T-cell (primary cell): ENCODE measurements around the gene PFKFB2. TPM values are rescaled to one million over a fixed set of nuclear protein-coding genes. Genes with fewer than 3 reads are reported as not detected.

ENCODE experiments used
- ATAC-seq, 4 experiments: fragments of 200-7000 bp in 3 of 4; fragments of 150-1000 bp in 1 of 4; cut with Tn5 transposase; replicated peaks in 1 of 4; 1 replicate in 3 of 4; 2 replicates in 1 of 4; pipeline ENCODE4 v1.10.0; 2021; ENCODE audit warnings: moderate library complexity in 3 of 4, mild to moderate bottlenecking in 2 of 4, moderate number of reproducible peaks in 1 of 4
- CTCF ChIA-PET, 2 donors: fragments of 300-600 bp; sonication (Branson Sonifier 250); formaldehyde crosslinking; loops; one replicate each; lab custom pipeline; 2022; ENCODE audit warnings: antibody characterized with exemption in 2 of 2; lab: Charles Lee
- POLR2A ChIA-PET, 2 donors: fragments of 300-600 bp; sonication (Branson Sonifier 250); formaldehyde crosslinking; loops; one replicate each; lab custom pipeline; 2022; ENCODE audit warnings: antibody characterized with exemption in 2 of 2; lab: Charles Lee
- DNase-seq, 35 experiments: peaks; one replicate each; pipeline versions ENCODE4 v3.0.0 to v3.0.0-alpha.2; 2013 to 2023
- H3K27ac ChIP-seq: one replicate; pipeline ENCODE4 v1.5.1; 2013; ENCODE audit warnings: low read length
- H3K27me3 ChIP-seq, 2 experiments: replicated peaks in 1 of 2; 1 replicate in 1 of 2; 2 replicates in 1 of 2; pipeline versions ENCODE4 v1.6.1 to v1.7.0; 2013; ENCODE audit warnings: low read length in 1 of 2, mixed read lengths in 1 of 2; ENCODE audit not compliant: control insufficient read depth in 2 of 2, insufficient read depth in 2 of 2; ENCODE audit errors: extremely low read depth in 1 of 2
- H3K36me3 ChIP-seq, 2 donors: 1 replicate in 1 of 2; 2 replicates in 1 of 2; pipeline versions ENCODE4 v1.6.1 to v1.7.0; 2013; ENCODE audit warnings: low read length in 1 of 2; ENCODE audit not compliant: control insufficient read depth in 2 of 2, insufficient read depth in 1 of 2; ENCODE audit errors: extremely low read depth in 1 of 2
- H3K4me1 ChIP-seq, 2 experiments: 1 replicate in 1 of 2; 2 replicates in 1 of 2; pipeline versions ENCODE4 v1.6.1 to v1.7.0; 2013; ENCODE audit warnings: low read length in 2 of 2, mixed read lengths in 1 of 2; ENCODE audit not compliant: insufficient read depth in 2 of 2, control insufficient read depth in 1 of 2; ENCODE audit errors: extremely low read depth in 1 of 2
- H3K4me3 ChIP-seq, 2 donors: 1 replicate in 1 of 2; 2 replicates in 1 of 2; pipeline versions ENCODE4 v1.5.1 to v1.7.0; 2013; ENCODE audit warnings: mild to moderate bottlenecking in 2 of 2, low read length in 1 of 2, moderate library complexity in 1 of 2; ENCODE audit not compliant: control insufficient read depth in 1 of 2; ENCODE audit errors: extremely low read depth in 1 of 2
- H3K9me3 ChIP-seq: 2 replicates; pipeline ENCODE4 v1.7.0; 2013
- H3K27ac Mint-ChIP-seq, 2 donors: one replicate each; pipeline ENCODE4 v1.8.0; 2020 to 2021; ENCODE audit warnings: mild to moderate bottlenecking in 2 of 2, mixed read lengths in 2 of 2
- H3K27me3 Mint-ChIP-seq, 2 donors: one replicate each; pipeline ENCODE4 v1.8.0; 2021 to 2022; ENCODE audit warnings: mixed read lengths in 2 of 2
- H3K36me3 Mint-ChIP-seq: one replicate; pipeline ENCODE4 v1.8.0; 2021; ENCODE audit warnings: mixed read lengths
- H3K4me1 Mint-ChIP-seq, 3 donors: one replicate each; pipeline ENCODE4 v1.8.0; 2020 to 2022; ENCODE audit warnings: mixed read lengths in 3 of 3, mild to moderate bottlenecking in 1 of 3
- H3K4me3 Mint-ChIP-seq, 3 donors: one replicate each; pipeline ENCODE4 v1.8.0; 2020 to 2022; ENCODE audit warnings: mild to moderate bottlenecking in 3 of 3, mixed read lengths in 3 of 3, moderate library complexity in 3 of 3
- H3K9me3 Mint-ChIP-seq, 3 donors: one replicate each; pipeline ENCODE4 v1.8.0; 2020 to 2022; ENCODE audit warnings: mixed read lengths in 3 of 3
- WGBS: methylation state at CpG from one replicate; pipeline ENCODE4 v1.1.5; 2013; ENCODE audit warnings: missing lambda C conversion rate; ENCODE audit not compliant: insufficient coverage; 5-methylcytosine and 5-hydroxymethylcytosine counted together
- total RNA-seq, 35 experiments: library from RNA in 6 of 35; stranded (reverse) in 6 of 35; fragments of 120-200 nt in 1 of 35; gene quantifications; one replicate each; pipeline versions ENCODE4 v1.2.1 to v1.2.4 and lab custom pipeline; 2013 to 2026

The PFKFB2 gene
- total RNA-seq, 5 donors from 2014 or later (not counting 1 experiment from before 2014, with no cell fraction given), result 1.6 to 4.7 (median 3.2) TPM

DNA sequence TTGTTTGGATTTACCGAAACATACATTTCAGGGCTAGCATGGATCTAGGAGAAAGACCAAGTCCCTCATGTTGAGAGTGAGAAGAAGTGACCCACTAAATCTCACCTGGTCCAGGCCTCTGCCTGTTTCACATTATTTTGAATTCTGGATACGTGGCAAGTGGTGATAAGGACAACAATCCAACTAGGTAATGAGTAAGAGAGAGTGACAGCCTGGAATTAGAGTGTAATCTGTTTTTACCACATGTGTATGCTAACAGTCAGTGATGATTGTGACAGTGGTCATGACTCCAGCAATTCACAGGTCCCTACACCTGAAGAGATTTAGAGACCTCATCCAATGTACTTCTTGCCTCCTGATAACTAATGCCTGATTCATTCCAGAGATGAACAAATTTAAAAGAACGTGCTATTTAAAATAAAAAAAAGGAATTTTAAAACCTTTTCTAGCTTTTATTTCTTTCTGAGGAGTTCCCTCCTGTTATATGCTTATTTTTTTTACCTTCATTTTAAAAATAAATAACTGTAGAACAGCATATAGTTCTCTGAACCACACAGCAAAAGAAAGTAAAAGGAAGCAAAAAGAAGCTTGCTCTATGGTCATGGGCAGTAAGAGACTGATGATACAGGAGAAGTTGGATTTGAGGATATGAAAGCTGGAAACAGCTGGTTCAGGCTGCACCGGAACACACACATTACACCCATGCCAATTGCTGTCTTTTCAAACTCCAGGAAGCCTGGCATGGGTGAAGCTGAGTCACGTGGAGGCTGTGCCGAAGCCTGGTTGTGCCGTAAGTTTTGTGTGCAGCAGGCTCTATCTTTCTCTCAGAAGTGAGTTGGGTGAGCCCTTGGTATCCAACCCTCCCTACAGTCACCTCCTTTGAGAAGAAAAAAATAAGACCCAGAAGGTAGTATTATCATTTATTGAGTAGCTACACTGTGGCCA is 35.2 kb upstream of the PFKFB2 start:
- ChIA-PET POLR2A (no interaction called here), CTCF (no interaction called here)
- H3K27ac Mint-ChIP-seq, result no peak overlapping the region
- no peaks in the 10 kb centered on the region for H3K9me3 ChIP-seq
- WGBS, result no CpG with 5 or more reads among the region's 7 CpGs
- H3K36me3 Mint-ChIP-seq, result no peaks in the 10 kb centered on the region
- no peaks in the 10 kb centered on the region for H3K9me3 Mint-ChIP-seq
- H3K27me3 Mint-ChIP-seq, result peaks cover 14 to 34% of the 10 kb centered on the region in 2 donors
- H3K27ac ChIP-seq, result no peak overlapping the region
- no peaks in the 10 kb centered on the region for H3K4me1 Mint-ChIP-seq
- H3K27me3 ChIP-seq, result peaks cover 0 to 14% of the 10 kb centered on the region in 2 experiments
- no peak overlapping the region for H3K4me3 Mint-ChIP-seq
- no peaks in the 10 kb centered on the region for H3K4me1 ChIP-seq
- H3K4me3 ChIP-seq, result no peak overlapping the region
- no peaks in the 10 kb centered on the region for H3K36me3 ChIP-seq
- no peak for DNase-seq
- ATAC-seq, result no peak

DNA sequence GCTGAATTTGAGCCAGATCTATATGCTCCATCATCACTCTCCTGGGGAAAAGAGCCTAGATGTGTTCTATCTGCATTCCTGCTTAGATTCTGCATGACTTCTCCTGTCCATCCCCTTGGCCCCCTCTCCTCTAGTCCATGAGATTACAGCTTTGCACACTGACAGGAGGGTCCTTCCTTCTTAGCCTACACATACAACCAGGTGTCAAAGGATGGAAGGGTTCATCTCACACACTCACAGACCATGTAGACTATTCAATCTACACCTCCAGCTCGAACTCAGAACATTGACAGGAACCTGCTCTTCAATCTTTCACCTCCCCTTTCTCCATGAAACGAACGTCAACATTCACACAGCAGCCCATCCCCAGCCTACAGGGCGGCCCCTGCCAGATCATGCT is 34.4 kb upstream of the PFKFB2 start:
- no peaks in the 10 kb centered on the region for H3K9me3 Mint-ChIP-seq
- H3K27ac Mint-ChIP-seq, result no peak overlapping the region
- Histone ChIP-seq H3K4me1 (no peaks in the 10 kb centered on the region), H3K9me3 (no peaks in the 10 kb centered on the region), H3K27me3 (peaks cover 0 to 18% of the 10 kb centered on the region in 2 experiments), H3K27ac (no peak overlapping the region), H3K36me3 (no peaks in the 10 kb centered on the region), H3K4me3 (no peak overlapping the region)
- CTCF ChIA-PET, result no interaction called here
- POLR2A ChIA-PET, result no interaction called here
- H3K27me3 Mint-ChIP-seq, result peaks cover 9 to 29% of the 10 kb centered on the region in 2 donors
- ATAC-seq (no peak), DNase-seq (no peak)
- H3K4me1 Mint-ChIP-seq, result no peaks in the 10 kb centered on the region
- H3K36me3 Mint-ChIP-seq, result no peaks in the 10 kb centered on the region
- no peak overlapping the region for H3K4me3 Mint-ChIP-seq
- 63% methylated on average over 4 of the region's 4 CpGs for WGBS

- WGBS, result 60% methylated on average over 1 of the region's 2 CpGs
- Mint-ChIP-seq H3K4me1 (no peaks in the 10 kb centered on the region), H3K4me3 (no peak overlapping the region), H3K36me3 (no peaks in the 10 kb centered on the region), H3K9me3 (no peaks in the 10 kb centered on the region), H3K27me3 (peaks cover 9 to 26% of the 10 kb centered on the region in 2 donors), H3K27ac (no peak overlapping the region)
- no peak for ATAC-seq
- CTCF ChIA-PET, result no interaction called here
- Histone ChIP-seq H3K4me1 (no peaks in the 10 kb centered on the region), H3K27me3 (peaks cover 0 to 18% of the 10 kb centered on the region in 2 experiments), H3K9me3 (no peaks in the 10 kb centered on the region), H3K4me3 (no peak overlapping the region), H3K36me3 (no peaks in the 10 kb centered on the region), H3K27ac (no peak overlapping the region)
- POLR2A ChIA-PET, result no interaction called here
- no peak for DNase-seq
Measured at GRCh38 chr1:207019161-207019560, 33.9 kb upstream of the PFKFB2 start.

DNA sequence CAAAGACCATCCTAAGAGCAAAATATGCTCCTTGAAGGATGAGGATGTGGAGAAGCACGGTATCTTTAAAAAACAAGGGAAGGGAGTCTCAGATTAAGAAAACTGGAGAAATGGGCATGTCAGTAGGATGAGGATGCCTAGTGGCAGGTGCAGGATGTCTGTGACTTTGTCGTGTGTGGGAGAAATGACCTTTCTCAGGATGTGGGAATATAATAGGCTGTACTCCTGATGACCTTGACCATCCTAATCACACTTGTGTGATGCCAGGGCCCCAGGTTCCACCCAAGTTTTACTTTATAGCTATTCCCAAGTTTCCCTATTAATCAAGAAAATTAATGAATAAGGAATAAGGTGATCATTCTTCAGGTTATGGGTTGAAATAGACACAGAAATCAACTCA is 33.4 kb upstream of the PFKFB2 start:
- H3K27ac ChIP-seq, result no peak overlapping the region
- H3K27me3 Mint-ChIP-seq, result peaks cover 9 to 23% of the 10 kb centered on the region in 2 donors
- H3K4me3 Mint-ChIP-seq, result no peak overlapping the region
- H3K9me3 ChIP-seq, result no peaks in the 10 kb centered on the region
- peaks cover 0 to 20% of the 10 kb centered on the region in 2 experiments for H3K27me3 ChIP-seq
- H3K9me3 Mint-ChIP-seq, result no peaks in the 10 kb centered on the region
- POLR2A ChIA-PET, result no interaction called here
- ATAC-seq (no peak), DNase-seq (no peak)
- no peaks in the 10 kb centered on the region for H3K36me3 Mint-ChIP-seq
- WGBS, result no CpG with 5 or more reads among the region's 2 CpGs
- no peaks in the 10 kb centered on the region for H3K4me1 ChIP-seq
- no peak overlapping the region for H3K27ac Mint-ChIP-seq
- no peak overlapping the region for H3K4me3 ChIP-seq
- CTCF ChIA-PET, result no interaction called here
- no peaks in the 10 kb centered on the region for H3K4me1 Mint-ChIP-seq
- no peaks in the 10 kb centered on the region for H3K36me3 ChIP-seq

DNA sequence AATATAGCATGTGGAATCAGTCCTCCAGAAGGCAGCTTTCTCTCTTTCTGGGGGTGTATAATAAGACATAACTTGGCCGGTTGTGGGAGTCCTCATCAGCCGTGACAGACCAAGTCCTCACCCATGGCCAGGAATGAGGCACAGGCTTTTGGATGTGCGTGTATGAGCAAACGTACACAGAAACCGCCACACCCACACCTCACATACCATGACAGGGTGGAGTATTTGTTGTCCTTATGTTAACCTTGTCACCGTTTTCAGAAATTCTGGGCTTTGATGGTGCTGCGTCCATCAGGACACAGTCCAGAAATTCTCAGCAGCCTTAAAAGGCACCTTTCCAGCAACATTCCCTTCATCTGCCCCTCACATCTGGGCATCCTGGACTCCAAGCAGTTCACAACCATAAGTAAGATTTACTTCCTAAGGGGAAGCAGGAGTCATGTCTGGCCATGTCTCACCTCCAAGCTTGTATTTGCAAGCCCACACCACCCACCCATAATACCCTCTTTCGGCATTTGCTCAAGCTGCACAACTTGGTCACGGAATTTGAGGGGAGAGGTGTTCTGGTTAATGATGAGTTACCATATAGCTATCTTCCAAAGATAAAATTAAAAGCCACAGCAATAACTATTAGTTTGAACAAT is 32.9 kb upstream of the PFKFB2 start:
- H3K36me3 ChIP-seq, result no peaks in the 10 kb centered on the region
- Mint-ChIP-seq H3K4me3 (no peak overlapping the region), H3K27ac (no peak overlapping the region), H3K27me3 (peaks cover 9 to 19% of the 10 kb centered on the region in 2 donors), H3K4me1 (no peaks in the 10 kb centered on the region), H3K36me3 (no peaks in the 10 kb centered on the region), H3K9me3 (no peaks in the 10 kb centered on the region)
- no peaks in the 10 kb centered on the region for H3K4me1 ChIP-seq
- no peak for DNase-seq
- H3K4me3 ChIP-seq, result no peak overlapping the region
- H3K27ac ChIP-seq, result no peak overlapping the region
- ChIA-PET POLR2A (interaction anchor here in 1 of 2 donors (0.5 to 0.6 kb wide), 2 partner anchors 19 to 190 kb away, joined by 3 to 6 read pairs; no protein-coding TSS in a partner anchor), CTCF (interaction anchor here in 1 of 2 donors (0.6 kb wide), 1 partner anchor 411 kb away, joined by 3 read pairs; no protein-coding TSS in a partner anchor)
- peaks cover 0 to 25% of the 10 kb centered on the region in 2 experiments for H3K27me3 ChIP-seq
- ATAC-seq, result no peak
- no peaks in the 10 kb centered on the region for H3K9me3 ChIP-seq
- 100% methylated on average over 1 of the region's 9 CpGs for WGBS

GRCh38 chr1:207020709-207021107 is 32.4 kb upstream of the PFKFB2 start:
- no peaks in the 10 kb centered on the region for H3K4me1 ChIP-seq
- no peak overlapping the region for H3K27ac ChIP-seq
- no peaks in the 10 kb centered on the region for H3K36me3 ChIP-seq
- DNase-seq, result no peak
- WGBS, result no CpG with 5 or more reads among the region's 4 CpGs
- ChIA-PET POLR2A (interaction anchor here in 1 of 2 donors (0.5 to 0.6 kb wide), 2 partner anchors 18 to 190 kb away, joined by 3 to 6 read pairs; no protein-coding TSS in a partner anchor), CTCF (interaction anchor here in 1 of 2 donors (0.6 kb wide), 1 partner anchor 411 kb away, joined by 3 read pairs; no protein-coding TSS in a partner anchor)
- peaks cover 0 to 26% of the 10 kb centered on the region in 2 experiments for H3K27me3 ChIP-seq
- peaks cover 9 to 17% of the 10 kb centered on the region in 2 donors for H3K27me3 Mint-ChIP-seq
- H3K4me3 Mint-ChIP-seq, result no peak overlapping the region
- H3K9me3 Mint-ChIP-seq, result no peaks in the 10 kb centered on the region
- H3K4me3 ChIP-seq, result no peak overlapping the region
- no peak overlapping the region for H3K27ac Mint-ChIP-seq
- H3K36me3 Mint-ChIP-seq, result no peaks in the 10 kb centered on the region
- H3K9me3 ChIP-seq, result no peaks in the 10 kb centered on the region
- no peak for ATAC-seq
- no peaks in the 10 kb centered on the region for H3K4me1 Mint-ChIP-seq
